Activated T-cell treated with anti-CD3 and anti-CD28 coated beads, Interleukin-2, amount 50 U/mL, for 72 hours (primary cell): ENCODE measurements around the gene CHRNA5. TPM values are rescaled to one million over a fixed set of nuclear protein-coding genes. Genes with fewer than 3 reads are reported as not detected.
"Not testable (repeated sequence)": the region's sequence is repeated elsewhere in the genome, so short reads cannot be mapped to it uniquely, and the experiment has no call there.

Source experiments
- ATAC-seq, 2 donors: fragments of 150-1000 bp; cut with Tn5 transposase; replicated peaks in 1 of 2; 2 replicates each; pipeline ENCODE4 v1.10.0; 2021; ENCODE audit warnings: moderate library complexity in 2 of 2, mild to moderate bottlenecking in 1 of 2
- DNase-seq, 2 donors: peaks; one replicate each; pipeline ENCODE4 v3.0.0; 2021 to 2022; ENCODE audit warnings: mixed read lengths in 1 of 2
- H3K27ac Mint-ChIP-seq: one replicate; pipeline ENCODE4 v1.8.0; 2022; ENCODE audit warnings: mild to moderate bottlenecking, moderate library complexity, mixed read lengths
- H3K27me3 Mint-ChIP-seq: one replicate; pipeline ENCODE4 v1.8.0; 2022; ENCODE audit warnings: low read depth, mixed read lengths
- H3K36me3 Mint-ChIP-seq, 2 donors: one replicate each; pipeline ENCODE4 v1.8.0; 2022; ENCODE audit warnings: mixed read lengths in 2 of 2, mild to moderate bottlenecking in 1 of 2; ENCODE audit not compliant: insufficient read depth in 2 of 2
- H3K4me1 Mint-ChIP-seq: one replicate; pipeline ENCODE4 v1.8.0; 2022; ENCODE audit warnings: low read depth, mixed read lengths
- H3K4me3 Mint-ChIP-seq, 2 donors: one replicate each; pipeline ENCODE4 v1.8.0; 2022; ENCODE audit warnings: mild to moderate bottlenecking in 2 of 2, mixed read lengths in 2 of 2, moderate library complexity in 2 of 2
- H3K9me3 Mint-ChIP-seq, 2 donors: one replicate each; pipeline ENCODE4 v1.8.0; 2022; ENCODE audit warnings: mixed read lengths in 2 of 2
- total RNA-seq, 2 donors: library from RNA; stranded (reverse); gene quantifications; one replicate each; pipeline ENCODE4 v1.2.3, GENCODE V29; 2022

Gene CHRNA5
- 1 to 10 TPM; 2.6 to 3.1 TPM for total RNA-seq

- DNase-seq, result peak; percentile 49 to 83
- no peaks in the 10 kb centered on the region for H3K36me3 Mint-ChIP-seq
- no peaks in the 10 kb centered on the region for H3K9me3 Mint-ChIP-seq
- H3K27ac Mint-ChIP-seq, result peak within 1 kb of the TSS; percentile 60
- peaks cover 30% of the 10 kb centered on the region for H3K4me1 Mint-ChIP-seq
- ATAC-seq, result peak; percentile 83 to 85
- H3K27me3 Mint-ChIP-seq, result peaks cover 26% of the 10 kb centered on the region
- H3K4me3 Mint-ChIP-seq, result peak within 1 kb of the TSS; percentile 85 to 95
These were observed at the start of gene CHRNA5 for GRCh38 chr15:78565097-78565950. Gene CHRNA5, plus strand, starts transcription at chr15:78565520. Its CDS starts 200 bp downstream, at chr15:78565720.

- not testable (repeated sequence) for H3K27me3 Mint-ChIP-seq, H3K9me3 Mint-ChIP-seq, H3K4me3 Mint-ChIP-seq, ATAC-seq, H3K27ac Mint-ChIP-seq, H3K36me3 Mint-ChIP-seq, H3K4me1 Mint-ChIP-seq, DNase-seq
These were observed 45.3 kb upstream of the CHRNA5 start for GRCh38 chr15:78520035-78520434.

GRCh38 chr15:78524230-78524629 lies 41.1 kb upstream of the CHRNA5 start:
- no peak for DNase-seq
- no peak overlapping the region for H3K4me3 Mint-ChIP-seq
- H3K27ac Mint-ChIP-seq, result no peak overlapping the region
- H3K4me1 Mint-ChIP-seq, result no peaks in the 10 kb centered on the region
- H3K27me3 Mint-ChIP-seq, result no peaks in the 10 kb centered on the region
- no peak for ATAC-seq
- no peaks in the 10 kb centered on the region for H3K9me3 Mint-ChIP-seq
- H3K36me3 Mint-ChIP-seq, result peaks cover 2% of the 10 kb centered on the region in 2 donors

GRCh38 chr15:78527325-78527724 lies 38.0 kb upstream of the CHRNA5 start:
- no peaks in the 10 kb centered on the region for H3K27me3 Mint-ChIP-seq
- H3K4me3 Mint-ChIP-seq, result no peak overlapping the region
- DNase-seq (no peak), ATAC-seq (no peak)
- H3K9me3 Mint-ChIP-seq, result no peaks in the 10 kb centered on the region
- no peak overlapping the region for H3K27ac Mint-ChIP-seq
- peaks cover 2% of the 10 kb centered on the region in 2 donors for H3K36me3 Mint-ChIP-seq
- H3K4me1 Mint-ChIP-seq, result no peaks in the 10 kb centered on the region

- H3K4me1 Mint-ChIP-seq, result no peaks in the 10 kb centered on the region
- ATAC-seq (no peak), DNase-seq (no peak)
- no peak overlapping the region for H3K27ac Mint-ChIP-seq
- H3K36me3 Mint-ChIP-seq, result no peaks in the 10 kb centered on the region
- no peak overlapping the region for H3K4me3 Mint-ChIP-seq
- no peaks in the 10 kb centered on the region for H3K27me3 Mint-ChIP-seq
- H3K9me3 Mint-ChIP-seq, result no peaks in the 10 kb centered on the region
These were observed 32.0 kb upstream of the CHRNA5 start for GRCh38 chr15:78533331-78533730.

- H3K4me3 Mint-ChIP-seq, result no peak overlapping the region
- no peak overlapping the region for H3K27ac Mint-ChIP-seq
- ATAC-seq (no peak), DNase-seq (no peak)
- peaks cover 14% of the 10 kb centered on the region for H3K4me1 Mint-ChIP-seq
- H3K9me3 Mint-ChIP-seq, result peaks cover 0 to 1% of the 10 kb centered on the region in 2 donors
- H3K36me3 Mint-ChIP-seq, result peaks cover 2 to 4% of the 10 kb centered on the region in 2 donors
- no peaks in the 10 kb centered on the region for H3K27me3 Mint-ChIP-seq
These were observed 29.2 kb upstream of the CHRNA5 start for GRCh38 chr15:78536134-78536533.

- DNase-seq (no peak), ATAC-seq (no peak)
- peaks cover 0 to 1% of the 10 kb centered on the region in 2 donors for H3K9me3 Mint-ChIP-seq
- peaks cover 8 to 10% of the 10 kb centered on the region in 2 donors for H3K36me3 Mint-ChIP-seq
- peaks cover 26% of the 10 kb centered on the region for H3K4me1 Mint-ChIP-seq
- no peak overlapping the region for H3K27ac Mint-ChIP-seq
- H3K4me3 Mint-ChIP-seq, result no peak overlapping the region
- no peaks in the 10 kb centered on the region for H3K27me3 Mint-ChIP-seq
These were observed 27.9 kb upstream of the CHRNA5 start for GRCh38 chr15:78537266-78537905.

- H3K9me3 Mint-ChIP-seq, result peaks cover 0 to 1% of the 10 kb centered on the region in 2 donors
- H3K27ac Mint-ChIP-seq, result no peak overlapping the region
- H3K36me3 Mint-ChIP-seq, result peaks cover 10 to 14% of the 10 kb centered on the region in 2 donors
- peak overlapping the region in 1 of 2 donors; percentile 1 for H3K4me3 Mint-ChIP-seq
- H3K27me3 Mint-ChIP-seq, result no peaks in the 10 kb centered on the region
- H3K4me1 Mint-ChIP-seq, result peaks cover 35% of the 10 kb centered on the region
- no peak for ATAC-seq
- no peak for DNase-seq
These were observed 27.0 kb upstream of the CHRNA5 start for GRCh38 chr15:78538358-78538757.

- ATAC-seq, DNase-seq, H3K9me3 Mint-ChIP-seq, H3K27me3 Mint-ChIP-seq: not testable (repeated sequence)
- Mint-ChIP-seq H3K27ac (peak overlapping the region; percentile 93), H3K4me3 (peak overlapping the region; percentile 89 to 94), H3K4me1 (peaks cover 48% of the 10 kb centered on the region), H3K36me3 (peaks cover 10 to 20% of the 10 kb centered on the region in 2 donors)
These were observed 25.7 kb upstream of the CHRNA5 start for GRCh38 chr15:78539464-78540140.

GRCh38 chr15:78540141-78540870 lies 25.0 kb upstream of the CHRNA5 start, which contains the start of gene PSMA4:
Gene PSMA4, plus strand, starts transcription at chr15:78540444. Its CDS starts 1,484 bp downstream, at chr15:78541928.
- Mint-ChIP-seq H3K36me3 (peaks cover 10 to 20% of the 10 kb centered on the region in 2 donors), H3K4me1 (peaks cover 48% of the 10 kb centered on the region), H3K27ac (peak within 1 kb of the TSS; percentile 93), H3K4me3 (peak within 1 kb of the TSS; percentile 89 to 94), H3K9me3 (peaks cover 0 to 1% of the 10 kb centered on the region in 2 donors), H3K27me3 (no peaks in the 10 kb centered on the region)
- ATAC-seq, result peak; percentile 91 to 92
- peak; percentile 92 to 96 for DNase-seq

- H3K4me3 Mint-ChIP-seq, result peak overlapping the region; percentile 89 to 94
- ATAC-seq (peak; percentile 23 to 31), DNase-seq (peak; percentile 34)
- peaks cover 10 to 22% of the 10 kb centered on the region in 2 donors for H3K36me3 Mint-ChIP-seq
- no peaks in the 10 kb centered on the region for H3K27me3 Mint-ChIP-seq
- H3K27ac Mint-ChIP-seq, result peak overlapping the region; percentile 93
- H3K4me1 Mint-ChIP-seq, result peaks cover 48% of the 10 kb centered on the region
- H3K9me3 Mint-ChIP-seq, result peaks cover 0 to 1% of the 10 kb centered on the region in 2 donors
These were observed 24.2 kb upstream of the CHRNA5 start for GRCh38 chr15:78540871-78541743.

- DNase-seq (no peak), ATAC-seq (no peak)
- Mint-ChIP-seq H3K9me3 (peaks cover 0 to 1% of the 10 kb centered on the region in 2 donors), H3K4me3 (peak overlapping the region; percentile 89 to 94), H3K36me3 (peaks cover 10 to 27% of the 10 kb centered on the region in 2 donors), H3K27ac (peak overlapping the region; percentile 93), H3K4me1 (peaks cover 48% of the 10 kb centered on the region), H3K27me3 (no peaks in the 10 kb centered on the region)
These were observed 23.6 kb upstream of the CHRNA5 start for GRCh38 chr15:78541744-78542034.
